ENCODE data around the gene ROPN1L.
A peak's percentile ranks its signal among the peaks of the same experiment; 100 is the strongest.

DNA sequence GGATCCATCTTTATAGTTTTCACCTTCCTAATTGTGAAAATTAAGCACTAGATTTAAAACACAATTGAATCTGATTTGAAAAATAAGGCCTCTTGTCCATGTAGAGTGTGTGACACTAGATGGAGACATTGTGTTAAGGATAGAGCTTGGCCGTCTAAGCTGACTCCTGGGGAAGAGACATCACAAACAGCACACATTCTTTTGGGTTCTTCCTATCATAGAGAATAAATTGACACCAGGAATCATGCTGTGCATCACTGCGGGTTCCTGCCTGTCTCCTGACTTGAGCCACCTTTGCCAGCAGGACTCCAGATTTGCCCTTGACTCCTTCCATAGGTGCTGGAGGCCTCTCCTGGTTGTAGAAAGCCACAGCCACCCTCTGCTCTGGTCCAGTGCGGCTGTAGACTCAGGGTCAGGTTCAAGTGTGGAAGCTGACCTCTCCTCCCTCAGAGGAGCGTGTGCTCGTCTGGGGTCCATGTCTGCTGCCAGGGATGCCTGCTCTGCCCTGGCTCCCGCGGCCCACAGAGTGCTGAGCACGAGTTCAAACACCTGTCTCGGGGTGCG is 11.2 kb downstream of the ROPN1L start:
- TF ChIP-seq, protein P1, sequence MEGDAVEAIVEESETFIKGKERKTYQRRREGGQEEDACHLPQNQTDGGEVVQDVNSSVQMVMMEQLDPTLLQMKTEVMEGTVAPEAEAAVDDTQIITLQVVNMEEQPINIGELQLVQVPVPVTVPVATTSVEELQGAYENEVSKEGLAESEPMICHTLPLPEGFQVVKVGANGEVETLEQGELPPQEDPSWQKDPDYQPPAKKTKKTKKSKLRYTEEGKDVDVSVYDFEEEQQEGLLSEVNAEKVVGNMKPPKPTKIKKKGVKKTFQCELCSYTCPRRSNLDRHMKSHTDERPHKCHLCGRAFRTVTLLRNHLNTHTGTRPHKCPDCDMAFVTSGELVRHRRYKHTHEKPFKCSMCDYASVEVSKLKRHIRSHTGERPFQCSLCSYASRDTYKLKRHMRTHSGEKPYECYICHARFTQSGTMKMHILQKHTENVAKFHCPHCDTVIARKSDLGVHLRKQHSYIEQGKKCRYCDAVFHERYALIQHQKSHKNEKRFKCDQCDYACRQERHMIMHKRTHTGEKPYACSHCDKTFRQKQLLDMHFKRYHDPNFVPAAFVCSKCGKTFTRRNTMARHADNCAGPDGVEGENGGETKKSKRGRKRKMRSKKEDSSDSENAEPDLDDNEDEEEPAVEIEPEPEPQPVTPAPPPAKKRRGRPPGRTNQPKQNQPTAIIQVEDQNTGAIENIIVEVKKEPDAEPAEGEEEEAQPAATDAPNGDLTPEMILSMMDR (conservative IDR thresholded peaks at IDR 0.05 in 1 of 2, IDR thresholded peaks at IDR 0.05 in 1 of 2; ENCODE audit: extremely low read depth in 1 of 2, insufficient read depth in 1 of 2, low read depth in 1 of 2, low read length in 2 of 2), result peak; percentile 79 to 88
- TF ChIP-seq EZH2 (IDR thresholded peaks at IDR 0.05; ENCODE audit: borderline replicate concordance, low read length), result no peak
